MCF 10A (cell line): Measurements from ENCODE around the gene ZNF683. TPM values are rescaled to one million over a fixed set of nuclear protein-coding genes. Genes with fewer than 3 reads are reported as not detected.

Experiments
- BruUV-seq: library from RNA; stranded (reverse); fragments of 400-500 nt; replicated peaks from 2 replicates; lab custom pipeline; 2021; lab: Mats Ljungman, UMichigan
- CTCF ChIA-PET: fragments of 300-600 bp; sonication (Branson Sonifier 250); formaldehyde crosslinking; extraction: SDS; loops from one replicate; lab custom pipeline; 2021; ENCODE audit warnings: antibody characterized with exemption, inconsistent platforms; lab: Yijun Ruan, JAX
- POLR2A ChIA-PET: fragments of 300-600, 350-650 bp; sonication (Branson Sonifier 250); formaldehyde crosslinking; extraction: SDS; loops from one replicate; lab custom pipeline; 2020; ENCODE audit warnings: antibody characterized with exemption, inconsistent platforms; lab: Yijun Ruan, JAX
- DNase-seq: peaks from one replicate; pipeline ENCODE4 v3.0.0-alpha.2; 2018; ENCODE audit not compliant: unreplicated experiment
- H3K27ac Mint-ChIP-seq: one replicate; pipeline ENCODE4 v1.8.0; 2022; ENCODE audit warnings: mild to moderate bottlenecking, low read depth, mixed read lengths; ENCODE audit not compliant: unreplicated experiment
- H3K27me3 Mint-ChIP-seq: one replicate; pipeline ENCODE4 v1.8.0; 2022; ENCODE audit warnings: mixed read lengths; ENCODE audit not compliant: insufficient read depth, unreplicated experiment
- H3K36me3 Mint-ChIP-seq: one replicate; pipeline ENCODE4 v1.8.0; 2022; ENCODE audit warnings: mild to moderate bottlenecking, moderate library complexity, mixed read lengths; ENCODE audit not compliant: insufficient read depth, unreplicated experiment
- H3K4me1 Mint-ChIP-seq: one replicate; pipeline ENCODE4 v1.8.0; 2022; ENCODE audit warnings: mixed read lengths; ENCODE audit not compliant: insufficient read depth, unreplicated experiment
- H3K4me3 Mint-ChIP-seq: one replicate; pipeline ENCODE4 v1.8.0; 2022; ENCODE audit warnings: mild to moderate bottlenecking, moderate library complexity, mixed read lengths; ENCODE audit not compliant: unreplicated experiment
- H3K9me3 Mint-ChIP-seq: one replicate; pipeline ENCODE4 v1.8.0; 2022; ENCODE audit warnings: mixed read lengths; ENCODE audit not compliant: unreplicated experiment
- CTCF ChIP-seq: fragments of 200-600 bp; IDR thresholded peaks from one replicate; pipeline ENCODE4 v1.8.0; 2022; ENCODE audit warnings: antibody characterized with exemption, mild to moderate bottlenecking; ENCODE audit not compliant: unreplicated experiment
- intact Hi-C: fragments of 100-400 bp; cut with micrococcal nuclease; formaldehyde crosslinking; loops from 2 replicates; pipeline ENCODE4 v1.14.1; 2022
- total RNA-seq: library from RNA; stranded (reverse); gene quantifications from 2 replicates; pipeline ENCODE4 v1.2.3, GENCODE V29; 2022

The ZNF683 gene
- total RNA-seq, 1 experiment from 2014 or later, result not detected

- Mint-ChIP-seq H3K9me3 (no peaks in the 10 kb centered on the region), H3K4me1 (peaks cover 3% of the 10 kb centered on the region), H3K27me3 (no peaks in the 10 kb centered on the region), H3K27ac (no peak overlapping the region), H3K4me3 (no peak overlapping the region), H3K36me3 (no peaks in the 10 kb centered on the region)
- POLR2A ChIA-PET, result no interaction called here
- DNase-seq, result no peak
- CTCF ChIA-PET, result no interaction called here
- intact Hi-C loops, result no loop called here
- no peak for TF ChIP-seq CTCF
- no TSS peak for BruUV-seq
Measured at GRCh38 chr1:26344147-26344920, 28.2 kb downstream of the ZNF683 start.

GRCh38 chr1:26340047-26340481 lies 32.5 kb downstream of the ZNF683 start:
- intact Hi-C loops, result no loop called here
- Mint-ChIP-seq H3K27me3 (no peaks in the 10 kb centered on the region), H3K27ac (no peak overlapping the region), H3K9me3 (no peaks in the 10 kb centered on the region), H3K4me3 (no peak overlapping the region), H3K4me1 (peaks cover 6% of the 10 kb centered on the region), H3K36me3 (no peaks in the 10 kb centered on the region)
- ChIA-PET CTCF (interaction anchor here (2.6 kb wide), 1 partner anchor 24 kb away, joined by 7 read pairs; no protein-coding TSS in a partner anchor), POLR2A (no interaction called here)
- no peak for DNase-seq
- TF ChIP-seq CTCF, result no peak
- no TSS peak for BruUV-seq

GRCh38 chr1:26338670-26339069 lies 33.9 kb downstream of the ZNF683 start:
- no peaks in the 10 kb centered on the region for H3K27me3 Mint-ChIP-seq
- ChIA-PET CTCF (interaction anchor here (0.7 to 1.5 kb wide), 3 partner anchors 26 to 101 kb away, joined by 3 read pairs; no protein-coding TSS in a partner anchor), POLR2A (no interaction called here)
- no peak for DNase-seq
- no peak overlapping the region for H3K27ac Mint-ChIP-seq
- H3K4me3 Mint-ChIP-seq, result no peak overlapping the region
- H3K4me1 Mint-ChIP-seq, result peaks cover 6% of the 10 kb centered on the region
- no peak for TF ChIP-seq CTCF
- no TSS peak for BruUV-seq
- no peaks in the 10 kb centered on the region for H3K36me3 Mint-ChIP-seq
- H3K9me3 Mint-ChIP-seq, result no peaks in the 10 kb centered on the region
- intact Hi-C loops, result no loop called here

- H3K4me3 Mint-ChIP-seq, result no peak overlapping the region
- BruUV-seq, result no TSS peak
- TF ChIP-seq CTCF, result no peak
- ChIA-PET CTCF (interaction anchor here (1.5 kb wide), 1 partner anchor 27 kb away, joined by 3 read pairs; no protein-coding TSS in a partner anchor), POLR2A (interaction anchor here (0.6 to 1.5 kb wide), 4 partner anchors 10 to 96 kb away, joined by 3 to 5 read pairs (median 4); no protein-coding TSS in a partner anchor)
- H3K27ac Mint-ChIP-seq, result no peak overlapping the region
- no peaks in the 10 kb centered on the region for H3K36me3 Mint-ChIP-seq
- intact Hi-C loops, result no loop called here
- no peaks in the 10 kb centered on the region for H3K9me3 Mint-ChIP-seq
- no peaks in the 10 kb centered on the region for H3K27me3 Mint-ChIP-seq
- DNase-seq, result no peak
- H3K4me1 Mint-ChIP-seq, result peaks cover 6% of the 10 kb centered on the region
Measured at GRCh38 chr1:26337625-26338024, 34.9 kb downstream of the ZNF683 start.
